ENCODE data around the gene EFEMP1. TPM values are rescaled to one million over a fixed set of nuclear protein-coding genes. Genes with fewer than 3 reads are reported as not detected.

The EFEMP1 gene
- total RNA-seq, 2 donors from 2014 or later: 25.1 to 129 TPM

GRCh38 chr2:55848096-55848495 is 75.5 kb downstream of the EFEMP1 start:
- TF ChIP-seq POLR2A (IDR thresholded peaks at IDR 0.05) (no peak), CTCF (IDR thresholded peaks at IDR 0.05) (no peak)
- peaks cover 12% of the 10 kb centered on the region for H3K4me1 ChIP-seq
- intact Hi-C loops (cut with DNase I): no loop called here
- no peak overlapping the region for H3K27ac ChIP-seq
- H3K9me3 ChIP-seq: no peaks in the 10 kb centered on the region
- WGBS, 2 donors: 48% methylated on average over 1 of the region's 1 CpG
- no peaks in the 10 kb centered on the region for H3K27me3 ChIP-seq
- DNase-seq (no peak), ATAC-seq (no peak)
- no peak overlapping the region for H3K4me3 ChIP-seq
- H3K36me3 ChIP-seq (replicated peaks in 1 of 2; ENCODE audit: insufficient read depth in 1 of 2, low read depth in 2 of 2): no peaks in the 10 kb centered on the region

- TF ChIP-seq CTCF (IDR thresholded peaks at IDR 0.05) (no peak), POLR2A (IDR thresholded peaks at IDR 0.05) (no peak)
- ATAC-seq: no peak
- Histone ChIP-seq H3K4me1 (peaks cover 28% of the 10 kb centered on the region), H3K36me3 (replicated peaks in 1 of 2; ENCODE audit: insufficient read depth in 1 of 2, low read depth in 2 of 2) (no peaks in the 10 kb centered on the region), H3K27me3 (no peaks in the 10 kb centered on the region), H3K9me3 (no peaks in the 10 kb centered on the region), H3K27ac (no peak overlapping the region), H3K4me3 (no peak overlapping the region)
- intact Hi-C loops (cut with DNase I): no loop called here
- no peak for DNase-seq
- WGBS, 2 donors: 93 to 96% methylated on average over 1 of the region's 1 CpG
These were observed 77.2 kb downstream of the EFEMP1 start for GRCh38 chr2:55846426-55846825.

- H3K36me3 ChIP-seq (replicated peaks in 1 of 2; ENCODE audit: insufficient read depth in 1 of 2, low read depth in 2 of 2): no peaks in the 10 kb centered on the region
- DNase-seq: no peak
- TF ChIP-seq CTCF (IDR thresholded peaks at IDR 0.05): no peak
- no peak for TF ChIP-seq POLR2A (IDR thresholded peaks at IDR 0.05)
- intact Hi-C loops (cut with DNase I): no loop called here
- H3K4me1 ChIP-seq: peaks cover 40% of the 10 kb centered on the region
- no peaks in the 10 kb centered on the region for H3K27me3 ChIP-seq
- ATAC-seq: no peak
- no peak overlapping the region for H3K4me3 ChIP-seq
- no peak overlapping the region for H3K27ac ChIP-seq
- no peaks in the 10 kb centered on the region for H3K9me3 ChIP-seq
- WGBS, 2 donors: 40 to 86% methylated on average over 2 of the region's 2 CpGs
These were observed 78.6 kb downstream of the EFEMP1 start for GRCh38 chr2:55844986-55845385.

DNA sequence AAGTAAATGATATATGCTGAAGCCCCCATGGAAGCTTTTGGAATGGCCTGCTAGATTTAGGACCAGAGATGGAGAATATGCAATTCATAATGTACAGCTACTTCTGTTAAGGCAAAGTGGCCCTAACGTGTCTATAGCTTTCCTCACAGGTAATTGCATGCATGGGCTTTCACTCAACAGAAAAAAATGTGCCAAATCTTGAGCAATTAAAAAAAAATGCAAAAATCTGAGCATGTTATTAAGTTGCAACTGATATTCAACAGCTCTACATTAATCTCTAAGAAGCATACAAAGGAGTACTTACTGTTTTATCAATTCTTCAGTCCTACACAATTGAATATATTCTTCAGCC is 79.6 kb downstream of the EFEMP1 start:
- intact Hi-C loops (cut with DNase I): no loop called here
- ATAC-seq (no peak), DNase-seq (no peak)
- Histone ChIP-seq H3K36me3 (replicated peaks in 1 of 2; ENCODE audit: insufficient read depth in 1 of 2, low read depth in 2 of 2) (no peaks in the 10 kb centered on the region), H3K27ac (peak overlapping the region in 2 of 4 donors; percentile 83 to 86), H3K9me3 (no peaks in the 10 kb centered on the region), H3K27me3 (no peaks in the 10 kb centered on the region), H3K4me3 (no peak overlapping the region), H3K4me1 (peaks cover 50% of the 10 kb centered on the region)
- WGBS, 2 donors: 88 to 92% methylated on average over 1 of the region's 1 CpG
- TF ChIP-seq POLR2A (IDR thresholded peaks at IDR 0.05) (no peak), CTCF (IDR thresholded peaks at IDR 0.05) (no peak)

DNA sequence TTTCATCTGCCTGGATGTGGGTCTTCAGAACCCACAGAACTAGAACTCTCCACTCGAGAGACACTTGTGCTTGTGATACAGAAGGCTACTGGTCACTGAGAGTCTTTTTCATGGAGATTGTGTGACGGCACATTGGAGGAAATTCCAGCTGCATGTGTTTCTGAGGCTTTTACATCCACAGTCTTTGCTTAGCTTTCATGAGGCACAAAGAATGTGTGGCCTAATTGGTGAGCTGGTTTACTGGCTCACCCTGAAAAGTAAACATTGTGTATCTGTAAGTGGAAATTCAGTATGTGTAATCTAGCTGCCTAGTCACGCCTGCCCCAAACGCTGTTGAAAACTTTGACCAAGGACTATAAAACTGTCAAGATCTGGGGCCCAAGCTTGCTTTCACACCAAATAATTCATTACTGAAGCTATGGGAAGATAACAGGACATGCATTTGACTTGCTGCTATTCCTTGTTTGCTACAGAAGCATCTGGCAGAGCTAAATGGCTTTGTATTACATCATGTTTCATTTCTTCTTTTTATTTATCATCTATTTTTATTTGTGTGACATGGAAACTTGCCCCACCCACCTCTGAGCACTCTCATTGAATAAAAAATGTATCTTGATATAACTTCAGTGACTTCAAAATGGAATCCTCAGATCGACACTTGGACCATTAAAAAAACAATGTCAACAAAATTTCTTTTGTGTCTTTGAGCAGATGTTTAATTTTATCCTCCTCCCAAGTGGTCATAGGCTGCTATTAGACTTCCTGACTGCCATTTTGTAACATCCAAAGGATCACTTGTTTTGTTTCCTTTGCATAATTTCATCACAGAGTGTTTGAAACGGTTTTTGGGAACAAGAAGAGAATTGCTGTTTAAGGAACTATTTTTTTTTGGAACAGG is 80.2 kb downstream of the EFEMP1 start:
- Histone ChIP-seq H3K27ac (peak overlapping the region; percentile 5 to 86 (median 68)), H3K4me1 (peaks cover 56% of the 10 kb centered on the region), H3K4me3 (no peak overlapping the region), H3K36me3 (replicated peaks in 1 of 2; ENCODE audit: insufficient read depth in 1 of 2, low read depth in 2 of 2) (no peaks in the 10 kb centered on the region), H3K9me3 (no peaks in the 10 kb centered on the region), H3K27me3 (no peaks in the 10 kb centered on the region)
- intact Hi-C loops (cut with DNase I): no loop called here
- TF ChIP-seq POLR2A (IDR thresholded peaks at IDR 0.05) (no peak), CTCF (IDR thresholded peaks at IDR 0.05) (no peak)
- WGBS, 2 donors: 28 to 36% methylated on average over 5 to 6 of the region's 6 CpGs
- ATAC-seq: peak; percentile 82
- DNase-seq: peak; percentile 49 to 72 (median 59)
